Stimulated activated CD4-positive, alpha-beta T cell treated with anti-CD3 and anti-CD28 coated beads, Interleukin-2, amount 100 ng/mL, for 48 hours (primary cell): ENCODE measurements around the gene EMC1.
"Not testable (repeated sequence)": the region's sequence is repeated elsewhere in the genome, so short reads cannot be mapped to it uniquely, and the experiment has no call there.

Experiments used
- DNase-seq, 2 donors: peaks; one replicate each; pipeline ENCODE4 v3.0.0-alpha.2; 2020

EMC1 gene

GRCh38 chr1:19187852-19188251, 63.5 kb downstream of the EMC1 start:
- no peak for DNase-seq

DNA sequence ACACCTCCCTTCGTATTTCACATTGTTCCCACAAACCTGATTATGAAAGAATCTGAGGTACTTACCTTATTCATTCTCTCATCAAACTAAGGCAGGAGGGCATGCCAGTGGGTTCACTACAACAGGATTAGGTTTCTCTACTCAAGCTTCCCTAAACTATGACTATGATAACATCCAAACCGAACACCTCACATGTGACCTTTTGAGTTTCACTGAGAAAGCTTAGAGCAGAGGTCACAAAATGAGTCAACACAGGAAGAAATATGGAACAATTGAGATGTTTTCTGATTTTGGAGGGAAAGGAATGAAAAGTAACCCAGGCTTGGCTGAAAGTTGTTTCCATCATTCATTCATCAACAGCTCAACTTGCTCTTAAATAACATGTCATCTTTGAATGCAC, 65.3 kb downstream of the EMC1 start:
- no peak for DNase-seq

DNA sequence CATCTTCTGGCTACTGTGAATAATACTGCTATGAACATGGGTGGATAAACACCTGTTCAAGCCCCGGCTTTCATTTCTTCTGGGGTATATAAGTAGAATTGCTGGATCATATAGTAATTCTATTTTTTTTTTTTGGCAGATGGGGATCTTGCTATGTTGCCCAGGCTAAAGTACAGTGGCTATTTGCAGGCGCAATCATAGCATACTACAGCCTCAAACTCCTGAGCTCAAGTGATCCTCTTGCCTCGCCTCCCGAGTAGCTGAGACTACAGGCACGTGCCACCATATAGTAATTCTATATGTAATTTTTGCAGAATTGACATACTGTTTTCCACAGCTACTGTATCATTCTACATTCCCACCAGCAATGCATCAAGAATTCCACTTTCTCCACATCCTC, 69.1 kb downstream of the EMC1 start:
- no peak for DNase-seq

- DNase-seq = not testable (repeated sequence)
Observed at GRCh38 chr1:19180265-19180657, 71.1 kb downstream of the EMC1 start.

DNA sequence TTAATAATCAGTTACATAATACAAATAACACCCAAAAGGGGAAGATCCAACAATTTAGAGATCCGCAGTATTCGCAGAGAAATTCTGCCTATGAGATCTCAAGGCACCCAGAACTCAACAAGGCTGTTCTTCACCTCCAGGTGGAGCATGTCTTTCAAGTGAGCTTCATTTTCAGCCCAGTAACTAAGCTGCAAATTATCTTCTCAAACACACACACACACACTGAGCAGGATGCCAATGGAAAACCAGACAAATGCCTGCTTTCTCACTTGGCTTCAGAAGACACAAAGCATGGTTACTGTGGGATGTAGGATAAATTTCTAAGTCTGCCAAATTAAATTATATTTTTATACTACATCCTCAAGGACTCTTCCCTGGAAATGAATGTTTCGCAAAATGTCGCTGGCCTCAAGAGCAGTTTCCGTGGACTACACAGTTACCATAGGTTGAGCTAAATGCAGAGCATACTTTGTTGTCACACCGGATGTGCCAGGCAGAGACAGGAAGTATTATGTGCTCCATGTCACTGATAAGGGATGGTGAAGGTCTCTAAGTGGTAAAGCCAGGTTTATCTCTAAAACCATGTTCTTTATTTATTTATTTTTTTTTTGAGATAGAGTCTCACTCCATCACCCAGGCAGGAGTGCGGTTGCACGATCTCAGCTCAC, 71.6 kb downstream of the EMC1 start:
- DNase-seq = no peak

DNA sequence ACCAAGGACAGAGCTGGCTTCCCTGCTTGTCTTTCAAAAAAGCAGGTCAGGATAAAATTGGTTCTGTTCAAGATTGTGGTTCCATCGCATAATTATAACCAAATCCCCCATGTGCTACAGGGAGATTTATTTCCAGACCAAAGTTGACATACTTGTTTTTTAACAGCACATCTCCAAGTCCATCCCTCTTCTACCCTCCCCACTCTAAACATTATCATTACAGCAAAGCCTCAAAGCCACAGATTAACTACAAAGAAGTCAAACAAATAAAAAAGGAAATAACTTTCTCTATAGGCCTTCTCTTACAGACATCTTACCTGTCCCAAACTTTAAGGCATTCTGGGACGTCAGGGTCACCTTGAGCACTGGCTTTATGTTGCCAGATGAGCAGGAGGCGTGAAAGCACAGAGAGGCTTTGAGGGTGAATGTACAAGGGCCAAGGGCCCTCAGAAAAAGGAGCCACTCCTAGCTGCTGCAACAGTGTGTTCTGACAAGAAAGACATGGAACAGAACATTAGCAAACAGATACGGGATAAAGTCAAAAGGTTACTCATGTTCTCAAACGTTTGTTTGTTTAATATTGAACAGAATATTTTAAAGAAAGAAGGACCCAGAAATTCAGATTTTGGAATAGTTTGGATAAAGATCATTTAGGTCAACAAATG, 72.5 kb downstream of the EMC1 start:
- no peak for DNase-seq

- DNase-seq = no peak
Observed at GRCh38 chr1:19177811-19178210, 73.5 kb downstream of the EMC1 start.

GRCh38 chr1:19169642-19170041, 81.7 kb downstream of the EMC1 start:
- DNase-seq = no peak

- no peak for DNase-seq
Observed at GRCh38 chr1:19167140-19167539, 84.2 kb downstream of the EMC1 start.

GRCh38 chr1:19166066-19166465, 85.3 kb downstream of the EMC1 start:
- no peak for DNase-seq
